Measurements from ENCODE around the gene ROBO3.

DNA sequence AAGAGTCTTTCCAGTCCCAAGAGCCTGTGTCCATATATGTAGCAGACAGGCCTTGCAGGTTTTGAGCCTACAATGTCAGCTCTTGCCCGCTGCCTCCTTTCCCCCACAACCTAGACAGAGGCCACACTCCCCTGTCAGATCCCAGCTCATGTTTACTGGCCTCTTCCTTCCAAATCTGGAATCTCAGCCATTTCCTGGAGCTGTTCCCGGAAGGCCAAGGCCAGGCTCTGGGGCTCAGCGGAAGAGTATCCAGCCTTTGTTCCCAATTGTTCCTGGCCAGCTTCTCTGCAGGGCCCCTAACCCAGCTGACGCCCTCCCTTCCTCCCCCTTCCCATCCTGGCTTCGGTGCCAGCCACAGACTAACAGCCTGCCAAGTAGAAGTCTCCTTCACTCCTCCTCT is 33.5 kb downstream of the ROBO3 start:
- TF ChIP-seq, protein P1, sequence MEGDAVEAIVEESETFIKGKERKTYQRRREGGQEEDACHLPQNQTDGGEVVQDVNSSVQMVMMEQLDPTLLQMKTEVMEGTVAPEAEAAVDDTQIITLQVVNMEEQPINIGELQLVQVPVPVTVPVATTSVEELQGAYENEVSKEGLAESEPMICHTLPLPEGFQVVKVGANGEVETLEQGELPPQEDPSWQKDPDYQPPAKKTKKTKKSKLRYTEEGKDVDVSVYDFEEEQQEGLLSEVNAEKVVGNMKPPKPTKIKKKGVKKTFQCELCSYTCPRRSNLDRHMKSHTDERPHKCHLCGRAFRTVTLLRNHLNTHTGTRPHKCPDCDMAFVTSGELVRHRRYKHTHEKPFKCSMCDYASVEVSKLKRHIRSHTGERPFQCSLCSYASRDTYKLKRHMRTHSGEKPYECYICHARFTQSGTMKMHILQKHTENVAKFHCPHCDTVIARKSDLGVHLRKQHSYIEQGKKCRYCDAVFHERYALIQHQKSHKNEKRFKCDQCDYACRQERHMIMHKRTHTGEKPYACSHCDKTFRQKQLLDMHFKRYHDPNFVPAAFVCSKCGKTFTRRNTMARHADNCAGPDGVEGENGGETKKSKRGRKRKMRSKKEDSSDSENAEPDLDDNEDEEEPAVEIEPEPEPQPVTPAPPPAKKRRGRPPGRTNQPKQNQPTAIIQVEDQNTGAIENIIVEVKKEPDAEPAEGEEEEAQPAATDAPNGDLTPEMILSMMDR (conservative IDR thresholded peaks at IDR 0.05): no peak
- no peak for TF ChIP-seq EZH2 (IDR thresholded peaks at IDR 0.05; ENCODE audit: low read depth)

All from PC-9 (cell line).